Activated CD8-positive, alpha-beta memory T cell treated with anti-CD3 and anti-CD28 coated beads for 36 hours (primary cell): Measurements from ENCODE around the gene KCNJ15. TPM values are rescaled to one million over a fixed set of nuclear protein-coding genes. Genes with fewer than 3 reads are reported as not detected.

Source experiments
- CTCF ChIA-PET: fragments of 350-600 bp; sonication (Branson Sonifier 250); formaldehyde crosslinking; loops from one replicate; lab custom pipeline; 2021; ENCODE audit warnings: antibody characterized with exemption; lab: Charles Lee
- POLR2A ChIA-PET: fragments of 350-600 bp; sonication (Branson Sonifier 250); formaldehyde crosslinking; loops from one replicate; lab custom pipeline; 2021; ENCODE audit warnings: antibody characterized with exemption; lab: Charles Lee
- total RNA-seq, 2 experiments: library from RNA; stranded (reverse); gene quantifications; one replicate each; pipeline ENCODE4 v1.2.3, GENCODE V29; 2021

The KCNJ15 gene
- total RNA-seq, 2 experiments from 2014 or later: 0.06 to 0.40 TPM

DNA sequence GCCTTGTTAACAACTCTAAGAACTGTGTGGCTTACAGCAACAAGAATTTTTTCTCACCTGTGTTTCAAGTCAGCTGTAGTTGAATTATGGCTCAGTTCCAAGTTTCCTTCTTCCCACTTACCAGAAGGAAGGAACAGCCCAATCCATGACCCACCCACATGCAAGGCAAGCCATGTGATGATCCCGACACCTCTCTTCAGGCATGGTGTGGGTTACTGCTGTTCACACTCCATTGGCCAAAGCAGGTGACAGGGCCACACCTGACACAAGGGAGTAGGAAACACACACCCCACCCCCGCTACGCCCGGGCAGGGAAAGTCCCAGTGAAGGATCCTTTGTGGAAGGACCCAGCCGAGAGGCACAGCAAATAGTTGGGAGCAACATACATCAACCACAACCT is 36.3 kb downstream of the KCNJ15 start:
- ChIA-PET CTCF (no interaction called here), POLR2A (no interaction called here)

- ChIA-PET POLR2A (interaction anchor here (0.5 kb wide), 1 partner anchor 44 kb away, joined by 3 read pairs; no protein-coding TSS in a partner anchor), CTCF (no interaction called here)
These were observed 37.0 kb downstream of the KCNJ15 start for GRCh38 chr21:38293765-38294164.

DNA sequence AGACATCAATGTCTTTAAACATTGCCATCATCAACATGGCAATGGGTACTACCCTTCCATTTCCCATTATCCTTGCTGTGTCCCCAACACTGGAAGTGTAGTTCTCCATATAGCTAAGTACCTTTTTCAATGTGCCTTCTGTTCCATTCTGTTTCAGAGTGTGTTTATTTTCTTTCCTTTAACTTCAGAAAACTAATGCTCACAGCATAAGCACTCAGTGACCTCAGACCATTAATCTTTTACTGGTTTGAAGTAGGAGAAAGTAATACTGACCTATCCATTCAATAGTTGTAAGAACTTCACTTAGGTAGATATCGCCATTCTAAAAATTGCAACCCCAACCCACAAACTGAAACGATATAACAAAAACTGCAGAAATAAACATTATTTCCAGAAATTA is 37.8 kb downstream of the KCNJ15 start:
- ChIA-PET CTCF (no interaction called here), POLR2A (no interaction called here)

DNA sequence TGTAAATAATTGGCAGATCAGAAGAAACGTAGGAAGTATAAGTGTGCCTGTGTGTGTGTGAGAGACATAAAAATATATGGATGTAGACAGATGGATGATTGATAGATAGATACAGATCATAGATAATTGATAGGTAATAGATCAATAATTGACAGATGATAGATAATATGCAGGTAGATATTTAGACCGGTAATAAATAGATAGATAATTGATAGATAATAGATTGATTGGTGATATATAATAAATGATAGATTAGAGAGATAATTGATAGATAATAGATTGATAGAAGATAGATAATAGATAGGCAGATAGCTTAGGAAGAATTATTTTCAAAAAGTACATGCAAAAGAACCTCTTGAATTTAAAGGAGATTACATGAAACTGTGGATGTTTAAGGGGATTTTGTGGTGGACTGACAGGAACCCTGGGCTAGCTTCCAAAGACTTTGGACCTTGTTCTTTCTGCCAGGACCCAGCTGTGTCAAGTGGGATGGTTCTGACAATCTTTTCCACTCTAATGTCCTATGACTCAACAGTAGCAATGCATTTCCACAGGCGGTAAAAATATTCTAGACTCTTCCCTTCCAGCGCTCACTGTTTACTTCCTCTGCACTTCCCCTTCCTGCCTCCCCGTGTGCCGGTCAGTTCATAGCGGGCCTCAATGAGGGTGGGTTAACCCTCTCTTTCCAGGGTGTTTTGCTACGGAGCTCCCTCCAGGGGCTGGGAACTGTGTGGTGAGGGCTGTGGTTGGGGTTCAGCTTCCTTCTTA is 39.4 kb downstream of the KCNJ15 start:
- POLR2A ChIA-PET: no interaction called here
- CTCF ChIA-PET: no interaction called here

DNA sequence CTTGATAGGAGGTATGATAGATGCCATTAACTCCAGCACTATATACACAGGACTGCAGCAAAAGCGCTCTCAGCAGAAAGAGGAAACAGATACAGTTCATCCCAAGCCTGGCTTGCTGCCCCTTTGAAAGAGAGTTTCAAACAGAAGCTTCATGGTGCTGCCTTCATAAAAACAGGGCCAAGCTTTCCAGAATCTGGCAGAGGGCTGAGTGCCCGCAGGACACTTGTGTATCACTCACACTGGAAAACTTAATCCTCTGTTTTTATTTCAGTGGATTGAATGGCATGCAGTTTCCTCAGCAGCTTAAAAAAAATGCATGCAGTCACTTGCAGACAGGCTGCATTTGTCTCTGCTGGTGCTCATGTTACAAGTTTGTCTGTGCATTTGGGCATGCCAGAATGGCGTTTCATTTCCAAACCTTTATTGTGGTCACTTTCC is 40.4 kb downstream of the KCNJ15 start:
- CTCF ChIA-PET: no interaction called here
- POLR2A ChIA-PET: no interaction called here

GRCh38 chr21:38297871-38298270 is 41.1 kb downstream of the KCNJ15 start:
- ChIA-PET CTCF (no interaction called here), POLR2A (no interaction called here)

DNA sequence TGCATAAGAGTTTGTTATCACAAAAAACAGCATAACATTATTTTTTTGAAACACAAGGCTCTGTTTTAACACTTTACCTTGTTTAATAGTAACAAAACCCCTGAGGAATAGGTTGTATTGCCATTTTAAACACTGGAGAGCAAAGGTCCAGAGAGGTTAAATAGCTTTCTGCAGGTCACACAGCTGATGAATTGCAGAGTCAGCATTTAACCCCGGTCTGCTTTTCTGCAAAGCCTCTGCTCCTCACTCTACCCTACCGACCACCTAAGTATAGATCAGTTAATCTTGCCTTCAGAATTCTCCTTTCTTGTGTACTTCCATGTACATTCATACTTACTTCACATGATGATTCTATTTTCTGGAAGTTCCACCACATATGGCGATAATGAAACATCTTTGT is 42.0 kb downstream of the KCNJ15 start:
- POLR2A ChIA-PET: no interaction called here

DNA sequence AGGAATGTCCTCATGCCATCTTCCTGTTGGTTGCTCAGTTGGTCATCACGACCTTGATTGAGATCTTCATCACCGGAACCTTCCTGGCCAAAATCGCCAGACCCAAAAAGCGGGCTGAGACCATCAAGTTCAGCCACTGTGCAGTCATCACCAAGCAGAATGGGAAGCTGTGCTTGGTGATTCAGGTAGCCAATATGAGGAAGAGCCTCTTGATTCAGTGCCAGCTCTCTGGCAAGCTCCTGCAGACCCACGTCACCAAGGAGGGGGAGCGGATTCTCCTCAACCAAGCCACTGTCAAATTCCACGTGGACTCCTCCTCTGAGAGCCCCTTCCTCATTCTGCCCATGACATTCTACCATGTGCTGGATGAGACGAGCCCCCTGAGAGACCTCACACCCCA is 42.9 kb downstream of the KCNJ15 start:
- CTCF ChIA-PET: no interaction called here
- POLR2A ChIA-PET: no interaction called here

More for the DNA sequence above, 42.0 kb downstream of the KCNJ15 start:
- CTCF ChIA-PET: no interaction called here

DNA sequence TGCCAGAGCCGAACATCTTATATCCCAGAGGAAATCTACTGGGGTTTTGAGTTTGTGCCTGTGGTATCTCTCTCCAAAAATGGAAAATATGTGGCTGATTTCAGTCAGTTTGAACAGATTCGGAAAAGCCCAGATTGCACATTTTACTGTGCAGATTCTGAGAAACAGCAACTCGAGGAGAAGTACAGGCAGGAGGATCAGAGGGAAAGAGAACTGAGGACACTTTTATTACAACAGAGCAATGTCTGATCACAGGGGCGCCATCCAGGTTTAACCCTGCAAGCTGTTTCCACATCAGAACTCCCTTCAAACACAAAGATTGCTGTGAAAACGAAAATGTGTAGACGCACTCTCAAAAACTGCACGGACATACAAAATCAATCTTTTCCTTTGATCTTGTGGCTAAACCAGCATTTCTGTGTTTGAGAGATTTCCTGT is 43.4 kb downstream of the KCNJ15 start:
- CTCF ChIA-PET: no interaction called here
- POLR2A ChIA-PET: no interaction called here

DNA sequence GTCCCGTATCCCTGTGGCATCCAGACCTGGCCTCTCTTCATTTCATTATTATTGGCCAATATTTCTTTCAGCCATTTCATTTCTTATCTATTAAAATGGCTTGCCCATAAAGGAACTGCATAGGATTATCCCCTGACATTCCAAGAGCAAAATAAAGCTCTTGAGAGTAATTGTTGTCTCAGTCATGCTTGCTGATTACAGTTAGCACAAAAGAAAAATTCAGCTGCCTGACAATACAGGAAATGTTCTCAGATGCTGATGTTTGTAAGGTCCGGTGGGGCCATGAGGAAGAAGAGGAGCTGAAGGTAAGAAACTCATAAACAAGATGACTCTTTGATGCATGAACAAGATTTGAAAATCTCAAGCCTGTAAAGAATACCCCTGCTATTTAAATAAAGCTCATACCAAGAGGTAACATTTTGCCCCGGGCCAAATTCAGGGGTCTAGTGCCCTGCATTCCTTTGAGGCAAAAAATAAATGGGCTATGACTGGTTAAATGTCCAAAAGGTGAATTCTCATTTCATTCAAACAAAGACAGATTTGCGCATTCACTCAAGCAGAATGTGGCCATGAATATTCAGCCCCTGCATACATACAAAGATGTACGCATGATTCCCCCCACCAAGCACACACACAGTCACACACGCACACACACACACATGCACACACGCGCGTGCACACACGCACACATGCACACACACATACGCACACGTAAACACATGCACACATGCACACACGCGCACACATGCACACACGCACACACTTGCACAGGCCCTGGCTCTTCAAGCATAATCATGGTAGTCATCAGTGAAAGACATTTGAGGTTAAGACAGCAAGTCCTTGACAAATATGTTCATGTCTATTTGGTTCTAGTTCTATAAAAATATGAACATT is 44.8 kb downstream of the KCNJ15 start:
- POLR2A ChIA-PET: no interaction called here
- CTCF ChIA-PET: no interaction called here

GRCh38 chr21:38303300-38303699 is 46.5 kb downstream of the KCNJ15 start:
- ChIA-PET POLR2A (no interaction called here), CTCF (no interaction called here)

GRCh38 chr21:38306433-38307141 is 49.8 kb downstream of the KCNJ15 start:
- POLR2A ChIA-PET: no interaction called here

GRCh38 chr21:38307771-38308531 is 51.2 kb downstream of the KCNJ15 start:
- CTCF ChIA-PET: no interaction called here
- POLR2A ChIA-PET: no interaction called here

More at GRCh38 chr21:38306433-38307141, 49.8 kb downstream of the KCNJ15 start:
- CTCF ChIA-PET: no interaction called here

GRCh38 chr21:38308532-38309119 is 51.8 kb downstream of the KCNJ15 start:
- ChIA-PET CTCF (no interaction called here), POLR2A (no interaction called here)

DNA sequence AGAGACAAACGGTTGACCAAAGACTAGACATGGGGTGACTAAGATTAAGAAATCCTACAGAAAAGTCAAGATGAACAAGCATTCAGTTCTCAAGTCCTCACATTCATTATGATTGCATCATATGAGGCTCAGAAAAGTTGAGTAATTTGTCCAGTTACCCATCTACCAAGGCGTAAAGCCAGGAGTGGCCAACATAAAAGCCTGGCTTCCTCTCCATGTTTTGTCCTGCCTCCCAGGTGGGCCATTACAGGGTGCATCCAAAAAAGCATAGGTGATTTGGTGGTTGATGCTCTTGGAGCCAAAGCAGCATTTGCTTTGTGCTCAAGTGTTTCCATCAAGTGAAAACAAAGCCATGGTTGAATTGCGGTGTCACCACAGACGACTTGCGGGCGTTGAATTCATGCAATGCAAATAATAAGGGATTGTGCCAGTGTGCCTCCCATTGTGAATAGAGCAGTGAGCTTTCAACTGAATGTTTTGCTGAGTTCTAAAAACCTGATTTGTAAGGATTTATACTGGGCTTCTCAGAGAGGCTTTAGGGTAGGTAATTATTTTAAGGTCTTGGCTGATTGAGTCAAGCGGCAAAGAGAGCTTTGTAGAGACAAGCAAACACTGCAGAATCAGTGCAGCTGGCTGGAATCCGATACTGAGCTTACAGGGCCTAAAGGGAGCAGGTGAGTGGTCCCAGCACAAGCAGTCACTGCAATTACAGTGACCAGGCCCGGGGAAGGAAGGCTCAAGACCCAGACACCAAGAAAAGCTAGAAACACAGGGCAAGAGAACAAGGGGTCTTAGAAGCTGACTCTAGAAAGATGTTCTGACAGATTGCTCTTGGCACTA is 54.1 kb downstream of the KCNJ15 start:
- CTCF ChIA-PET: no interaction called here
- POLR2A ChIA-PET: no interaction called here

DNA sequence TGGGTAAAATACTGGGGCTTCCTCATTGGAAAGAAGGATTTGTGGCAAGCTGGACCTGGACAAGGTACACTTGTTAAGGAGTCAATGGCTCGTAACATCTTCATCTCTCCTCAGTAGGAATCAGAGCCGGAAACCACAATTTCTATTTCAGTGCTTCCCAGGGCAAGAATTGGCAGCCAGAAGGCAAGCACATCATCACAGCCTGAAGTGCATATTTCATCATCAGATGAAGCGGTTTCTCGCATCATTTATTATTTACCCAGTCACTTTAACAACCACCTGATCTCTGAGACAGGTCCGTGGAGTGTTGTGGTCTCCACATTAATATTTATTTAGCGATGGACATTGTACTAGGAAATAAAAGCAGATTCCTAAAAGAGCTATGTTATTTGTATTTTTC is 55.0 kb downstream of the KCNJ15 start:
- ChIA-PET POLR2A (no interaction called here), CTCF (no interaction called here)

- ChIA-PET POLR2A (no interaction called here), CTCF (no interaction called here)
These were observed 56.0 kb downstream of the KCNJ15 start for GRCh38 chr21:38312822-38313221.

GRCh38 chr21:38314558-38314957 is 57.8 kb downstream of the KCNJ15 start:
- POLR2A ChIA-PET: no interaction called here

More at GRCh38 chr21:38314558-38314957, 57.8 kb downstream of the KCNJ15 start:
- CTCF ChIA-PET: interaction anchor here (0.6 kb wide), 1 partner anchor 121 kb away, joined by 3 read pairs; no protein-coding TSS in a partner anchor
